H1 (cell line): Measurements from ENCODE around the gene AQP12A.
"Not testable (repeated sequence)": the region's sequence is repeated elsewhere in the genome, so short reads cannot be mapped to it uniquely, and the experiment has no call there.

Source experiments
- BACH1 ChIP-seq: IDR thresholded peaks from 2 replicates; pipeline ENCODE4 v1.6.1; 2012; ENCODE audit warnings: low read length, improper control_type of control experiment
- CREB1 ChIP-seq: IDR thresholded peaks from 2 replicates; pipeline ENCODE4 v1.6.1; 2012; ENCODE audit warnings: inconsistent platforms
- KDM1A ChIP-seq: fragments of 200-600, 300-600 bp; sonication (generic); IDR thresholded peaks from 2 replicates; pipeline ENCODE4 v1.7.1; 2016; ENCODE audit warnings: mild to moderate bottlenecking, low read length, borderline replicate concordance
- PHF8 ChIP-seq: fragments of 200-600 bp; sonication (generic); conservative IDR thresholded peaks from 2 replicates; pipeline ENCODE4 v1.7.1; 2012; ENCODE audit warnings: low read depth, mild to moderate bottlenecking, inconsistent platforms, low read length, moderate library complexity
- POLR2A ChIP-seq, 2 experiments: IDR thresholded peaks; 1 replicate in 1 of 2; 2 replicates in 1 of 2; pipeline ENCODE4 v1.6.1; 2011; ENCODE audit warnings: low read depth in 2 of 2, low read length in 2 of 2, mild to moderate bottlenecking in 2 of 2; ENCODE audit errors: control extremely low read depth in 1 of 2
- POLR2AphosphoS5 ChIP-seq: IDR thresholded peaks from 2 replicates; pipeline ENCODE4 v1.6.1; 2011; ENCODE audit warnings: low read depth, low read length
- RFX5 ChIP-seq: IDR thresholded peaks from 2 replicates; pipeline ENCODE4 v1.6.1; 2011; ENCODE audit warnings: low read depth, low read length, improper control_type of control experiment, borderline replicate concordance
- SIX5 ChIP-seq: IDR thresholded peaks from 2 replicates; pipeline ENCODE4 v1.6.1; 2011; ENCODE audit warnings: mild to moderate bottlenecking, low read depth, low read length
- TAF1 ChIP-seq: IDR thresholded peaks from 2 replicates; pipeline ENCODE4 v1.6.1; 2011; ENCODE audit warnings: mild to moderate bottlenecking, low read depth, low read length
- TF ChIP-seq, protein P1 (sequence below), 3 experiments: IDR thresholded peaks; 1 replicate in 2 of 3; 2 replicates in 1 of 3; pipeline versions ENCODE4 v1.5.1 to v1.6.1; 2011; ENCODE audit warnings: low read length in 3 of 3, mild to moderate bottlenecking in 3 of 3, inconsistent platforms in 2 of 3, low read depth in 1 of 3, moderate library complexity in 1 of 3; ENCODE audit not compliant: insufficient read depth in 1 of 3; ENCODE audit errors: control extremely low read depth in 1 of 3
- TF ChIP-seq, protein P2 (sequence below): IDR thresholded peaks from 2 replicates; pipeline ENCODE4 v1.6.1; 2011; ENCODE audit warnings: low read length, improper control_type of control experiment
- TF ChIP-seq, protein P3 (sequence below): IDR thresholded peaks from 2 replicates; pipeline ENCODE4 v1.6.1; 2012; ENCODE audit warnings: inconsistent platforms

DNA sequence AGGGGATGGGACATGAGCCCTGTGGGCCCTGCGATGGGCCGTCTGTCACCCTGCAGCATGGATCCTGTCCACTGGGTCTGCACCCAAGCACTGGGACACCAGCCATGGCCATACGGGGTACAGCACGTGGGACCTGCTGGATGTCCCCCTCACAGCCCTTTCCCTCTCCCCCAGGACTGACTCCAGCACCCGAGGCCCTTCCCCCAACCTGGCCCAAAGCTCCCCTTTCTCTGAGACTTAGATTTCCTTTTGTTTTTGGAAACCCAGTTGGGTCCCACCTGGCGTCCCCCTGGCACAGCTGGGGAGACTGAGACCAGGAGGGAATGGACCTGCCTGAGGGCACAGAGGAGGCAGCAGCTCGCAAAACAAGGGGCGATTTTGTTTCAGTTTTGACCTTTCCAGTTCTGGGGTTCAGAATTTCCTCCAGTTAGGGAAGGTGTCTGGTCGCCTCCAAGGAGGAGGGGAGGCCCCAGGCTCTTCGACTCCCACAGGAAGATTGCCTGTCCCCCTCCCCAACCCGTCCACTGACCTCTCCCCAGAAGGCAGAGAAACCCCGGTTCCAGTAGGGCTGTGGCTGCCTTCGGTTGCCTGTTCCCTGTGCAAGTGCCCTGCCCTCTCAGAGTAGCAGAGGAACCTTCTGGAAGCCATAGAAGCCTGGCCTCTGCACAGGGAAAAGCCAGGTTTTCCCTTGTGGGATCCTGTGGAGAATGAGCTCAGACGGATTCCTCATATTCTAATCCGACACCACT lies 7.5 kb upstream of the AQP12A start:
- TF ChIP-seq POLR2AphosphoS5; TAF1; PHF8; SIX5; KDM1A; POLR2A (IDR thresholded peaks at IDR 0.05; ENCODE audit: control extremely low read depth in 1 of 2, low read depth in 2 of 2, low read length in 2 of 2); RFX5; CREB1; BACH1: not testable (repeated sequence)
- TF ChIP-seq, protein P1, sequence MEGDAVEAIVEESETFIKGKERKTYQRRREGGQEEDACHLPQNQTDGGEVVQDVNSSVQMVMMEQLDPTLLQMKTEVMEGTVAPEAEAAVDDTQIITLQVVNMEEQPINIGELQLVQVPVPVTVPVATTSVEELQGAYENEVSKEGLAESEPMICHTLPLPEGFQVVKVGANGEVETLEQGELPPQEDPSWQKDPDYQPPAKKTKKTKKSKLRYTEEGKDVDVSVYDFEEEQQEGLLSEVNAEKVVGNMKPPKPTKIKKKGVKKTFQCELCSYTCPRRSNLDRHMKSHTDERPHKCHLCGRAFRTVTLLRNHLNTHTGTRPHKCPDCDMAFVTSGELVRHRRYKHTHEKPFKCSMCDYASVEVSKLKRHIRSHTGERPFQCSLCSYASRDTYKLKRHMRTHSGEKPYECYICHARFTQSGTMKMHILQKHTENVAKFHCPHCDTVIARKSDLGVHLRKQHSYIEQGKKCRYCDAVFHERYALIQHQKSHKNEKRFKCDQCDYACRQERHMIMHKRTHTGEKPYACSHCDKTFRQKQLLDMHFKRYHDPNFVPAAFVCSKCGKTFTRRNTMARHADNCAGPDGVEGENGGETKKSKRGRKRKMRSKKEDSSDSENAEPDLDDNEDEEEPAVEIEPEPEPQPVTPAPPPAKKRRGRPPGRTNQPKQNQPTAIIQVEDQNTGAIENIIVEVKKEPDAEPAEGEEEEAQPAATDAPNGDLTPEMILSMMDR (IDR thresholded peaks at IDR 0.05; ENCODE audit: control extremely low read depth in 1 of 3, insufficient read depth in 1 of 3, low read depth in 1 of 3, low read length in 3 of 3), result not testable (repeated sequence)
- TF ChIP-seq, protein P2, sequence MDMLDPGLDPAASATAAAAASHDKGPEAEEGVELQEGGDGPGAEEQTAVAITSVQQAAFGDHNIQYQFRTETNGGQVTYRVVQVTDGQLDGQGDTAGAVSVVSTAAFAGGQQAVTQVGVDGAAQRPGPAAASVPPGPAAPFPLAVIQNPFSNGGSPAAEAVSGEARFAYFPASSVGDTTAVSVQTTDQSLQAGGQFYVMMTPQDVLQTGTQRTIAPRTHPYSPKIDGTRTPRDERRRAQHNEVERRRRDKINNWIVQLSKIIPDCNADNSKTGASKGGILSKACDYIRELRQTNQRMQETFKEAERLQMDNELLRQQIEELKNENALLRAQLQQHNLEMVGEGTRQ, result not testable (repeated sequence)
- TF ChIP-seq, protein P3, sequence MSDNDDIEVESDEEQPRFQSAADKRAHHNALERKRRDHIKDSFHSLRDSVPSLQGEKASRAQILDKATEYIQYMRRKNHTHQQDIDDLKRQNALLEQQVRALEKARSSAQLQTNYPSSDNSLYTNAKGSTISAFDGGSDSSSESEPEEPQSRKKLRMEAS, result not testable (repeated sequence)
